Measurements from ENCODE around the gene HMG20A.

HMG20A gene

GRCh38 chr15:77425104-77425503 is 4.4 kb downstream of the HMG20A start:
- Histone ChIP-seq H3K36me3 (ENCODE audit: insufficient read depth, low read length) (no peaks in the 10 kb centered on the region), H3K9me3 (ENCODE audit: insufficient read depth, low read depth, low read length) (no peaks in the 10 kb centered on the region), H3K4me2 (ENCODE audit: low read depth, low read length, poor library complexity, severe bottlenecking) (peak overlapping the region; percentile 78), H2AFZ (ENCODE audit: low read length) (no peak overlapping the region), H3F3A (ENCODE audit: low read depth) (no peaks in the 10 kb centered on the region), H3K9ac (ENCODE audit: low read depth, low read length, poor library complexity, severe bottlenecking) (no peak overlapping the region), H3K9me2 (replicated peaks; ENCODE audit: low read depth, low read length) (no peaks in the 10 kb centered on the region), H3K4me3 (ENCODE audit: low read length, poor library complexity, severe bottlenecking) (no peak overlapping the region), H3K4me1 (ENCODE audit: insufficient read depth, low read length, poor library complexity, severe bottlenecking) (peaks cover 47% of the 10 kb centered on the region), H3K79me2 (ENCODE audit: insufficient read depth, low read length) (peaks cover 80% of the 10 kb centered on the region), H3K27me3 (ENCODE audit: insufficient read depth, low read length, poor library complexity, severe bottlenecking) (no peaks in the 10 kb centered on the region), H4K20me1 (ENCODE audit: insufficient read depth, low read length, poor library complexity, severe bottlenecking) (peaks cover 78% of the 10 kb centered on the region)
- TF ChIP-seq CTCF (conservative IDR thresholded peaks at IDR 0.05; ENCODE audit: low read length) (no peak), EZH2phosphoT487 (IDR thresholded peaks at IDR 0.05; ENCODE audit: borderline replicate concordance) (no peak)

- H3K4me3 ChIP-seq (ENCODE audit: low read length, poor library complexity, severe bottlenecking) = no peak overlapping the region
- H3K36me3 ChIP-seq (ENCODE audit: insufficient read depth, low read length) = no peaks in the 10 kb centered on the region
- H3K4me2 ChIP-seq (ENCODE audit: low read depth, low read length, poor library complexity, severe bottlenecking) = peak overlapping the region; percentile 48
- H3K9me2 ChIP-seq (replicated peaks; ENCODE audit: low read depth, low read length) = no peaks in the 10 kb centered on the region
- H3K9ac ChIP-seq (ENCODE audit: low read depth, low read length, poor library complexity, severe bottlenecking) = no peak overlapping the region
- H3K79me2 ChIP-seq (ENCODE audit: insufficient read depth, low read length) = peaks cover 83% of the 10 kb centered on the region
- H4K20me1 ChIP-seq (ENCODE audit: insufficient read depth, low read length, poor library complexity, severe bottlenecking) = peaks cover 84% of the 10 kb centered on the region
- no peaks in the 10 kb centered on the region for H3K9me3 ChIP-seq (ENCODE audit: insufficient read depth, low read depth, low read length)
- no peak overlapping the region for H2AFZ ChIP-seq (ENCODE audit: low read length)
- peaks cover 43% of the 10 kb centered on the region for H3K4me1 ChIP-seq (ENCODE audit: insufficient read depth, low read length, poor library complexity, severe bottlenecking)
- no peaks in the 10 kb centered on the region for H3F3A ChIP-seq (ENCODE audit: low read depth)
- no peaks in the 10 kb centered on the region for H3K27me3 ChIP-seq (ENCODE audit: insufficient read depth, low read length, poor library complexity, severe bottlenecking)
- no peak for TF ChIP-seq EZH2phosphoT487 (IDR thresholded peaks at IDR 0.05; ENCODE audit: borderline replicate concordance)
- TF ChIP-seq CTCF (conservative IDR thresholded peaks at IDR 0.05; ENCODE audit: low read length) = no peak
Measured at GRCh38 chr15:77426377-77426776, 5.7 kb downstream of the HMG20A start.

- no peaks in the 10 kb centered on the region for H3K9me3 ChIP-seq (ENCODE audit: insufficient read depth, low read depth, low read length)
- peak overlapping the region; percentile 48 for H3K4me2 ChIP-seq (ENCODE audit: low read depth, low read length, poor library complexity, severe bottlenecking)
- no peaks in the 10 kb centered on the region for H3K27me3 ChIP-seq (ENCODE audit: insufficient read depth, low read length, poor library complexity, severe bottlenecking)
- H3K9ac ChIP-seq (ENCODE audit: low read depth, low read length, poor library complexity, severe bottlenecking) = no peak overlapping the region
- H3F3A ChIP-seq (ENCODE audit: low read depth) = no peaks in the 10 kb centered on the region
- TF ChIP-seq CTCF (conservative IDR thresholded peaks at IDR 0.05; ENCODE audit: low read length) (no peak), EZH2phosphoT487 (IDR thresholded peaks at IDR 0.05; ENCODE audit: borderline replicate concordance) (no peak)
- no peaks in the 10 kb centered on the region for H3K9me2 ChIP-seq (replicated peaks; ENCODE audit: low read depth, low read length)
- H3K36me3 ChIP-seq (ENCODE audit: insufficient read depth, low read length) = no peaks in the 10 kb centered on the region
- H3K79me2 ChIP-seq (ENCODE audit: insufficient read depth, low read length) = peaks cover 81% of the 10 kb centered on the region
- peaks cover 38% of the 10 kb centered on the region for H3K4me1 ChIP-seq (ENCODE audit: insufficient read depth, low read length, poor library complexity, severe bottlenecking)
- H4K20me1 ChIP-seq (ENCODE audit: insufficient read depth, low read length, poor library complexity, severe bottlenecking) = peaks cover 80% of the 10 kb centered on the region
- H3K4me3 ChIP-seq (ENCODE audit: low read length, poor library complexity, severe bottlenecking) = no peak overlapping the region
- H2AFZ ChIP-seq (ENCODE audit: low read length) = no peak overlapping the region
Measured at GRCh38 chr15:77426871-77427270, 6.2 kb downstream of the HMG20A start.
